ENCODE measurements around the gene IFNL4. TPM values are rescaled to one million over a fixed set of nuclear protein-coding genes. Genes with fewer than 3 reads are reported as not detected.
A peak's percentile ranks its signal among the peaks of the same experiment; 100 is the strongest.
"Not testable (repeated sequence)": the region's sequence is repeated elsewhere in the genome, so short reads cannot be mapped to it uniquely, and the experiment has no call there.

The IFNL4 gene
- total RNA-seq, 1 donor, result 0.81 TPM

DNA sequence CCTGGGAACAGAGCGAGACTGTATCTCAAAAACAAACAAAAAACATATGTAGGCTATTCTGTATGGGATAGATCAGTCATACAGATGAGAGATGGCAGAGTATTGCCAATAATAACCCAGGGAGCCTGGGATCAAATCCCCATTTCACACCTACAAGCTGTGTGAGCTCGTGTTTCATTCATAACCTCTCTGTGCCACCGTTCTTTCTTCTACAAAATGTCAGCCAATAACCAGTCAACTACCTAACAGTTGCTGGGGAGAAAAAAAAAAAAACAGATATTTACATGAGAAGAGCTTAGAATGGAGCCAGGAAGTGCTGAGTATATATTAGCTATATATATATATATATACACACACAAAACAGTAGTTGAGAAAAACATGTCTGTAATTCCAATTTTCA, 13.0 kb upstream of the IFNL4 start:
- DNase-seq (ENCODE audit: low read depth in 2 of 3, low spot score in 2 of 3), result no peak

DNA sequence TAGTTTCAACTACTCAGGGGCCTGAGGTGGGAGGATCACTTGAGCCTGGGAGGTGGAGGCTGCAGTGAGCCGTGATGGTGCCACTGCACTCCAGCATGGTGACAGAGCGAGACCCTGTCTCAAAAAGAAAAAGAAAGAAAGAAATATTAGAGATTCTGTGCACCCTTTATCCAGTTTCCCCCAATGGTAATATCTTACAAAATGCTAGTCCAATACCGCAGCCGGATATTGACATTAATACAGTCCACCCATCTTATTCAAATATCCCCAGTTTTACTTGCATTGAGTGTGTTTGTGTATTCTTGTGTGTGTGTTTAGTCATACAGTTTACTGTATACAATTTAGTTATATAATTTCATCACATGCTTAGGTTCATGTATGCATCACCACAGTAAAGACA, 8.6 kb upstream of the IFNL4 start:
- DNase-seq (ENCODE audit: low read depth in 2 of 3, low spot score in 2 of 3), result no peak

DNA sequence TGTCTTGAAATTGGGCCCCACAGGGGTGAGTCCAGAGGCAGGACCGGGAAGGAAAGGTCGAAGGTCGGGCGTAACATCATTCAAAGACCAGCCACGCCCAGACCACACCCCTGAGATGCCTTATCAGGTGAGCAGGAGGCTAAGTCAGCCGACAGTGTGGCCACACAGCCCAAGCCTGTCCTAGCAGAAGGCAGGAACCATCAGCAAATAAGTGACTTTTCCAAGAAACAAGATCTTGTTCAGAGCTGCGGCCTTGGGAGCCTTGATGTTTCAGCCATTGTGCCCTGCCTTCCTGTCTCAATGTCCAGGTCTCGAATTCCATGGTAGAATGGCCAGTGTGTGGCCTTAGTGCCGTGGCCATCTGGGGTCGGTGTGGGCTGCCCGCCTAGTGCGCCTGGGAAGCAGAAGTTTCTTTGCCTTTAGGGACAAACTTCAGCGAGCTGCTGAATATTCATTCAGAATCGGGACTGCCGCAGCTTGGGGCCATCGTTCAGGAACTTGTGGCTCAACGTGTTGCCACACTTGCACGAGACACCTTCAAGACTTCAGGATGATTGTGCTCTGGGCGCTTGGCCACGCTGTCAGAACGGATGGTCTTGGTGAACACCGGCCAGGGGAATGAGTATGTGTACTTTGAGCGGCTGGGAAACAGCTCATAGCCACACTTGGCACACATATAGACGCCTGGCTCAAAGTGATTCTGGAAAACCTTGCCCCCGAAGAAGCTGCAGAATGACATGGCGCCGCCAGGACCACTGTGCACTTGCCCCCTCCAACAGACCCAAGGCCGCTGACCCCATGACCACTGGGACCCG, 6.1 kb upstream of the IFNL4 start:
- DNase-seq (ENCODE audit: low read depth in 2 of 3, low spot score in 2 of 3), result no peak

DNA sequence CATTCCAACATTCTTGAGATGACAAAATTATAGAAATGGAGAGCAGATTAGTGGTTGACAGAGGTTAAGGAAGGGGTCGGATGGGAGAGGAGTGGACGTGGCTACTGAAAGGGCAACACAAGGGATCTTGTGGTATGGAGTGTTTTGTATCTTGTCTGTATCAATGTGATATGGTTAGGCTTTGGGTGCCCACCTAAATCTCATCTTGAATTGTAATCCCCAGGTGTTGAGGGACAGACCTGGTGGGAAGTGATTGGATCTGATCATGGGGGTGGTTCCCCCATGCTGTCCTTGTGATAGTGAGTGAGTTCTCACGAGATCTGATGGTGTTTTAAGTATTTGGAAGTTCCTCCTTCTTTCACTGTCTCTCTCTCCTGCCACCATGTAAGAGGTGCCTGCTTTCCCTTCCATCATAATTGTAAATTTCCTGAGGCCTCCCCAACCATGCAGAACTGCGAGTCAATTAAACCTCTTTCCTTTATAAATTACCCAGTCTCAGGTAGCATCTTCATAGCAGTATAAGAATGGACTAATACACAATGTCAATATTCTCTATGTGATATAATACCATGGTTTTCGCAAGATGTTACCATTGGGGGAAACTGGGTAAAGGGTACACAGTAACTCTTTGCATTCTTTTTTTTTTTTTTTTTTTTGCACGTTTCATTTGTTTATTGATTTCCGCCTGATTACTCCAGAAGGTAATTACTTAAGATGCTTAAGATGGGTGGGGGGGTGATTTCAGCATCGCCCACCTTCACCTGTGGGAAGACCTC, 4.9 kb upstream of the IFNL4 start:
- DNase-seq (ENCODE audit: low read depth in 2 of 3, low spot score in 2 of 3), result no peak

DNA sequence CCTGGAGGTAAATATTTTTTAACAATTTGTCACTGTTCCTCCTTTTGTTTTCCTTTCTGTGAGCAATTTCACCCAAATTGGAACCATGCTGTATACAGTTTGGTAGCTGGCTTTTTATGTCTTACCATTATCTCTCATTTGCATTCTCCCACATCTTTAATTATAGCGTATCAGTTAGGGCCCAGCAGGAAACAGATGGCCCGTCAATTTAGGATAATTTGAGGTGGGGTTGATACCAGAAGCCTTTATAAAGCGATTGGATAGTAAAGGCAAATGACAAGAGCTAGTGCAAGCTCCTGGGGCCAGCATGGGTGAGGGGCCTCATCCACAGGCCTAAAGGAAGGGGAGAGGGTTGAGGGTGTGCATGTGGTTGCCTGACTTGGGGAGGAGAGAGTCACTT, 3.8 kb upstream of the IFNL4 start:
- peak in 2 of 3 donors; percentile 90 to 98 for DNase-seq (ENCODE audit: low read depth in 2 of 3, low spot score in 2 of 3)

DNA sequence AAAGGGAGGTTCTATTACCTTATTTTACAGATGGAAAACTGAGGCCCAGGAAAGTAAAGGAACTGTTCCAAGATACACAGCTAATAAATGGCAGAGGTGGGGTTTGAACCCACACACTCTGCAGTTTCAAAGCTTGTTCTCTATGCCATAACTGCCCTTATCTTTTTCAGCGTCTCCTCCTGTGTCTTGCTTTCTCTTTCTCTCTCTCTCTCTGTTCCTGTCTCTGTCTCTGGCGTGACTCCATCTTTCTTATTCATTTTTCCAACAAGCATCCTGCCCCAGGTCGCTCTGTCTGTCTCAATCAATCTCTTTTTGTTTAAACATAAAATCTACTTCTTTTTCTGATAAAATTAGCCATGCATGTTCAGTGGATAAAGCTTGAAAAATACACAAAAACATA, 3.2 kb upstream of the IFNL4 start:
- DNase-seq (ENCODE audit: low read depth in 2 of 3, low spot score in 2 of 3), result peak in 1 of 3 donors; percentile 42

DNA sequence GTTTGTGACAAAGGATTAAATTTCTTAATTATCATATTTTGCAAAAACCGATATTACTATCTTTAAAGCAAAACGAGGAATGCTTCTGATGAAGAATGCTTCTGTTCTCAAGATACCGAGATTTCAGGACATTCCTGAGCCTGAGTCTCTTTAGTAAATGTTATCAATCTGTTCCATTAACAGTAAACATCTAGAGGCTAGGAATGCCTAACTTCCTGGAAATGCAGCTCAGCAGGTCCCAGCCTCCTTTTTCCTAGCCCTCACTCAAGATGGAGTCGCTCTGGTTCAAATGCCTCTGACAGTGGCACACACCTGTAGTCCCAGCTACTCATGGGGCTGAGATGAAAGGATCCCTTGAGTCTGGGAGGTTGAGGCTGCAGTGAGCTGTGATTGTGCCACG, 2.4 kb upstream of the IFNL4 start:
- no peak for DNase-seq (ENCODE audit: low read depth in 2 of 3, low spot score in 2 of 3)

DNA sequence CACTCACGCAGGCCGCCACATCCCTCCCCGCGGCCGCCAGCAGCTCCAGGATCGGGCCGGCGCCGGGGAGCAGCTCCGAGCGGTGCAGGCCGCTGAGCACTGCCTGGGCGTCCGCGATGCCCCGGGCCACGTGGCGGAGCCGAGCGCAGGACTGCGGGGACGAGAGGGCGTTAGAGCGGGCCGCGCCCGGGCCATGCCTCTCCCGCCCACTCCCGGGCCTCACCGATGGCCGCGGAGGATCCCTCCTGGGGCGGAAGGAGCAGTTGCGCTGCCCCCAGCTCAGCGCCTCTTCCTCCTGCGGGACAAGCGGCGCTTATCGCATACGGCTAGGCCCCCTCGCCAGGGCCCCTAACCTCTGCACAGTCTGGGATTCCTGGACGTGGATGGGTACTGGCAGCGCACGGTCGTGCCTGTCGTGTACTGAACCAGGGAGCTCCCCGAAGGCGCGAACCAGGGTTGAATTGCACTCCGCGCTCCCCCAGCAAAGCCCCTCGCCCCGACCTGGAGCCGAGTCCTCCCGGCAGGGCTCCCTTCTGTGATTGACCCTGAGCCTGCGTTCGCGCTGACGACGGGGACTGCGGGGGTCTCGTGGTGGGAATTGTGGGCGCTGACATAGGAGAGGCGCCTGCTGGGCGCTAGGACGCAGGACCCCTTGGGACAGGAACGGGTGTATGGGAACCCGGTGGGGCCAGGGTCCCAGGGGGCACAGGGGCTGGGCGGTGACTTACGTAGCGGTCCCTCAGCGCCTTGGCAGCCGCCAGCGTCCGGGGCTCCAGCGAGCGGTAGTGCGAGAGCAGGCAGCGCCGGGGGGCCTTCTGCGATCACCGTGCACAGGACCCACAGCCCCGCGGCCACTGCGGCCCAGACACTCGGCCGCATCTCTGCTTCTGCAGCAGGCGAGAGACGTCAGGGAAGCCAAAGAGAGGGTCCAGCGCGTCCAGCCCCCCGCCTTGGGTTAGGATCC, 673 bp downstream of the IFNL4 start:
- DNase-seq (ENCODE audit: low read depth in 2 of 3, low spot score in 2 of 3), result no peak

DNA sequence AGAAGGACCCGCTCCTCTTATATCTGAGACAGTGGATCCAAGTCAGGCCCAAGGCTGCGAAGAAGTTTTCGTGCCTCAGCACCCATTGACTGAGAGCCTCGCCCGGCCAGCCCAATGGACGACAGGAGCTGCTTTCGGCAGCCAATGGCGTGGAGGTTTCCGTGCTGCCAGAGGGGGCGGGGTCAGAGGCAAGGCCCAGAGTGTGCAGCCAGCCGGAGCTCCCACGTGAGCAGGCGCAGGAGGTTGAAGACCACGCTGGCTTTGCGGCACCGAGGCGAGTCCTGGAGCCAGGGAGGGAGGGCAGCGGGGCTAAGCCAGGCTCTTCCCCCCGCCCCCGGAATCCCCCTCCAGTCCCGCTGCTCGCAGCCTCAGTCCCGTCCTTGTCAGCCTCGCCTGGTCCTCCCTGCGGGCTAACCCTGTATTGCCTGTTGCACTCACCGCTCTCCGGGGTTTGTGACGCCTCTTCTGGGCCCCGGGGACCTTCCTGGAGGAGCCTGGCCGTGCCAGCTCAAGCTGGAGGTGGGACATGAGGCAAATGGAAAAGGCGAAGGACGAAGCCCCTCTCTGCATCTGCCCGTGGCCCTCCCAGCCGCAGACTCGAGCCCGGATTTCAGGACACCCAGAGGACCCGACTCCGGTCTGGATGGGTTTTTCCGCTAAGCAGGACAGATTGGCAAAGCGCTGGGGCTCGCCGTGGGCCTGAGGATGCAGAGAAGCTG, 1.5 kb downstream of the IFNL4 start:
- DNase-seq (ENCODE audit: low read depth in 2 of 3, low spot score in 2 of 3), result peak in 1 of 3 donors; percentile 49

DNA sequence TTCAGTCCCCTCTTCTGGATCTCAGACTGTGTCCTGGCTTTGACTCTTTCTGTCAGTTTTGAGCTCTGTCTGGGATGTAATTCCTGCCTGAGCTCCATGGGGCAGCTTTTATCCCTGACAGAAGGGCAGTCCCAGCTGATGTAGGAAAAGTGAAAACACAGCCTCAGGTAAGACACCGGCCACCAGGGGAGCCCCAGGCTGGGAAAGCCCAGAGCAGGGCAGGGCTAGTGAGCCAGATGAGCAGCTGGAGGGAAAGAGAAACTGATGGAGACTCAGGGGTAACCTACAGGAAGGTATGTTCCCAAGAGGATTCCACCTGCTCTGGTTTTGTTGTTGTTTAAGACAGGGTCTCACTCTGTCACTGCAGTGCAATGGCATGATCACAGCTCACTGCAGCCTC, 3.5 kb downstream of the IFNL4 start:
- DNase-seq (ENCODE audit: low read depth in 2 of 3, low spot score in 2 of 3), result not testable (repeated sequence)

DNA sequence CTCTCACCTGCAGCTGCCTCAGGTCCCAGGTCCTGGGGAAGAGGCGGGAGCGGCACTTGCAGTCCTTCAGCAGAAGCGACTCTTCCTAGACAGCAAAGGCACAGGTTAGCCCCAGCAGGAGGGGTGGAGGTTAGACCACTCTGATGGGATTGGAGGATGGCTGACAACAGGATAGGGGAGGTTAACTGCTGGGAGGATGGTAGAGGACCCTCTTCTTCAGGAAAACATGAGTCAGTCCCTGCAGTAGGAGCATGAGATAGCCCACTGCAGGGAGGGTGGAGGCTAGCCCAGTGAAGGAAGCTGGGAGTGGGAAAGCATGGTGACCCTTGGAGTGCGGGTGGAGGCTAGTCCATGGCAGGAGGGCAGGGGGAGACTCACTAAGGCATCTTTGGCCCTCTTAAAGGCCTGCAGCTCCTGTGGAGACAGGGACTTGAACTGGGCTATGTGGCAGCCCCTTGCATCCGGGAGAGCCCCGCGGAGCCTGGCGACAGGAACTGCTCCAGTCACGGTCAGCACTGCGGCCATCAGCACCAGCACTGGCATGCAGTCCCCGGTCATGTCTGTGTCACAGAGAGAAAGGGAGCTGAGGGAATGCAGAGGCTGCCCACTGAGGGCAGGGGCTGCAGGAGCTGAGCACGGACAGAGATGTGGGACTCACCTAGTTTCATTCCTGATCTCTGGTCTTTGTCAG, 4.1 kb downstream of the IFNL4 start, which contains the start of gene IFNL3:
Gene IFNL3 (minus strand): TSS at position 597 of the 691 bp plus-strand sequence. CDS start 39 bp downstream, at position 558.
- not testable (repeated sequence) for DNase-seq (ENCODE audit: low read depth in 2 of 3, low spot score in 2 of 3)

DNA sequence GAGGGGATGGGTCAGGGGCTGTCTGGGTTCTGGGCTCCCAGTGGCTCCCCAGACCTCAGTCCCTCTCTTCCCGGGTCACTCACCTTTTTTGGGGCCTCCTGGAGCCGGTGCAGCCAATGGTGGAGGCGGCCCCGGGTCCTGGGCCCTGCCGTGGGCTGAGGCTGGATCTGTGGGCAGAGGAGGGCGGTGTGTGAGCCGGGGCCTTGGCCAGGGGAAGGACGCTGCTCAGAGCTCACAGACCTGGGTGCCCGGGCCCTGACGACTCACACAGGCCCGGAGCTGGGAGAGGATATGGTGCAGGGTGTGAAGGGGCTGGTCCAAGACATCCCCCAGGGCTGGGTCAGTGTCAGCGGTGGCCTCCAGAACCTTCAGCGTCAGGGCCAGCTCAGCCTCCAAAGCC, 4.9 kb downstream of the IFNL4 start:
- not testable (repeated sequence) for DNase-seq (ENCODE audit: low read depth in 2 of 3, low spot score in 2 of 3)

DNA sequence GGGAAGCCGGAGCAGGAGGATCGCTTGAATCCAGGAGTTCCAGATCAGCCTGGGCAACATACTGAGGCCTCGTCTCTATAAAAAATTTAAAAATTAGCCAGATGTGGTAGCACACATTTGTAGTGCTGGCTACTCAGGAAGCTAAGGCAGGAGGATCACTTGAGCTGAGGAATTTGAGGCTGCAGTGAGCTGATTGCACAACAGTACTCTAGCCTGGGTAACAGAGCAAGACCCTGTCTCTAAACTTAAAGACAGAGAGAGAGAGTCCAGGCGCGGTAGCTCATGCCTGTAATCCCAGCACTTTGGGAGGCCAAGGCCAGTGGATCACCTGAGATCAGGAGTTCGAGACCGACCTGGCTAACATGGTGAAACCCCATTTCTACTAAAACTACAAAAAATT, 8.2 kb downstream of the IFNL4 start:
- DNase-seq (ENCODE audit: low read depth in 2 of 3, low spot score in 2 of 3), result no peak

DNA sequence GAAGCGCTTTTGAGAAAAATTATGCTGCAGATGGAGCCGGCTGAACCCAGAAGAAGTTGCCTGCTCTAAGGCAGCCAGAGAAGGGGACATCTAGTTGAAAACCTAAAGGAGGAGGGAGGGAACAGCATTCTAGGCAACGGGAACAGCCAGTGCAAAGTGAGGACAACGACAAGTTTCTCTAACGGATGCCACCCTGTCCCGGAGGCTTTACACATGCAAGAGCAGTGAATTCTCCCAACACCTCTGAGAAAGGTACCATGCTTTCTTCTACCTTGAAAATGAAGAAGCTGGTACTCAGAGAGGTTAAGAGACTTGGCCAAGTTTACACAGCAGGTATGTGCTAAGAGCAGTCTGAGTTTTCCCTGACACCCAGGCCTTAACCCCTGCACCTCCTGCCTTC, 9.7 kb downstream of the IFNL4 start:
- no peak for DNase-seq (ENCODE audit: low read depth in 2 of 3, low spot score in 2 of 3)

DNA sequence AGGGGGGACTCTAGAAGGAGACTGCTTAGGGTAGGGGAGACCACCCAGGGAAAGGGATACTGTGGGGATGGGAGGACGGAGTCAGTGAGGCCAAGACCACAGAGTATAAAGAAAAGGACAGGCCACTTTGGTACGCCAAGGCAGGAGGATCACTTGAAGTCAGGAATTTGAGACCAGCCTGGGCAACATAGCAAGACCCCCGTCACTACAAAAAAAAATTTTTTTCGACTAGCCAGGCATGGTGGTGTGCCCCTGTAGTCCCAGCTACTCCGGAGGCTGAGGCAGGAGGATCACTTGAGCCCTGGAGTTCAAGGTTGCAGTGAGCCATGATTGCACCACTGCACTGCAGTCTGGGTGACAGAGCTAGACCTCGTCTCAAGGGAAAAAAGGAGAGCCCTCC, 10.4 kb downstream of the IFNL4 start:
- no peak for DNase-seq (ENCODE audit: low read depth in 2 of 3, low spot score in 2 of 3)

DNA sequence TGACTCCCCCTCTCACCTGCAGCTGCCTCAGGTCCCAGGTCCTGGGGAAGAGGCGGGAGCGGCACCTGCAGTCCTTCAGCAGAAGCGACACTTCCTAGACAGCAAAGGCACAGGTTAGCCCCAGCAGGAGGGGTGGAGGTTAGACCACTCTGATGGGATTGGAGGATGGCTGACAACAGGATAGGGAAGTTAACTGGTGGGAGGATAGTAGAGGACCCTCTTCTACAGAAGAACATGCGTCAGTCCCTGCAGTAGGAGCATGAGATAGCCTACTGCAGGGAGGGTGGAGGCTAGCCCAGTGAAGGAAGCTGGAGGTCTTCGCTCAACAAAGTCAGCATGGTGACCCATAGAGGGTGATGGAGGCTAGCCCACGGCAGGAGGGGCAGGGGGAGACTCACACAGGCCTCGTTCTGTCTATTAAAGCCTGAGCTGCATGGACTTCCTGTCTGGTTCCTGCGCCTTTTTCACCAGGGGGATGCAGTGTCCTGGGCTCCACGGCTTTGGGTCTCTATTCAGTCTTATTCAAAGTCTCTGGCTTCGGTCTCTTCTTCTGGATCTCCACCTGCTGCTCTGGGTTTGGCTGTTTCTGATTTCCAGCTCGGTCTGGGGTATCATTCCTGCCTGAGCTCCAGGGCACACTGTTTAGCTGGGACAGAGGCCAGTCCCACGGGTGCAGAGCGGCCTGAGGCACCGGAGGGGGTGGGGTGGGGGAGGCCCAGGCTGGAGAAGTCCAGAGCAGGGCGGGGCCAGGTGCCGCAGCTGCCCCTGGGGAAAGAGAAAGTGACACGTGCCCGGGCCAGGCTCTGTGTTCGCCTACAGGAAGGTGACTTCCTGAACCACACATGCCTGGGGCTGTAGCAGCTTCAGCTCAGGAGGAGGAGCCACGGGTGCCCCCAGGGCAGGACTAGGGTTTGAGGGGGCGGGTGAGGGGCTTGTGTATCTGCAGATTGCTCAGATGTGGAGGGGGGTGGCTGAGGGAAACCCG, 11.2 kb downstream of the IFNL4 start:
- peak in 2 of 3 donors; percentile 56 to 58 for DNase-seq (ENCODE audit: low read depth in 2 of 3, low spot score in 2 of 3)

DNA sequence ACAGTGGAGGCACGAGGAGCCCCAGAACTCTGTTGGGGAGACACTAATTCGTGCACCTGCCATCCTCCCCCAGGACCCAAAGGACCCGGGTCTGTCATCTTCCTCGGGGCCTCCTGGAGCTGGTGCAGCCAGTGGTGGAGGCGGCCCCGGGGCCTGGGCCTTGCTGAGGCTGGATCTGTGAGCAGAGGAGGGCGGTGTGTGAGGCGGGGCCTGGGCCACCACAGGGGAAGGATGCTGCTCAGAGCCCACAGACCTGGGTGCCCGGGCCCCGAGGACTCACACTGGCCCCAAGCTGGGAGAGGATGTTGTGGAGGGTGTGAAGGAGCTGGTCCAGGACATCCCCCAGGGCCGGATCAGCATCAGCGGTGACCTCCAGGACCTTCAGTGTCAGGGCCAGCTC, 12.1 kb downstream of the IFNL4 start:
- no peak for DNase-seq (ENCODE audit: low read depth in 2 of 3, low spot score in 2 of 3)

DNA sequence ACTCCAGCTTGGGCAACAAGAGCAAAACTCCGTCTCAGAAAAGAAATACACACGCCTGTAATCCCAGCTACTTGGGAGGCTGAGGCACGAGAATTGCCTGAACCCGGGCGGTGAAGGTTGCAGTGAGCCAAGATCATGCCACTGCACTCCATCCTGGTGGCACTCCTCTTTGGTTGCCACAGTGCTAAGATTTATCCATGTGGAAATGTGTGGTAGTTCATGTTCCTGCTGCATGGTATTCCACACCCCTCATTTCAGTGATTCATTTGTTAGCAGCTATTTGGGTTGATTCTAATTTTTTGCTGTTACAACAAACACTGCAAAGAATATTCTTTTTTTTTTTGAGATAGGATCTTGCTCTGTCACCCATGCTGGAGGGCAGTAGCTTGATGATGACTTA, 15.9 kb downstream of the IFNL4 start:
- no peak for DNase-seq (ENCODE audit: low read depth in 2 of 3, low spot score in 2 of 3)
